Fibroblast of mammary gland (primary cell): ENCODE results near the gene AGO4.
"Not testable (repeated sequence)": the region's sequence is repeated elsewhere in the genome, so short reads cannot be mapped to it uniquely, and the experiment has no call there.

ENCODE experiments used
- DNase-seq: peaks from one replicate; pipeline ENCODE4 v3.0.0-alpha.2; 2010; ENCODE audit warnings: low read depth
- H3K4me3 ChIP-seq: 2 replicates; pipeline ENCODE4 v1.5.1; 2011; ENCODE audit warnings: low read depth, mild to moderate bottlenecking, low read length, moderate library complexity; ENCODE audit not compliant: control insufficient read depth
- CTCF ChIP-seq: conservative IDR thresholded peaks from 2 replicates; pipeline ENCODE4 v1.5.1; 2011; ENCODE audit warnings: low read depth, low read length, inconsistent platforms; ENCODE audit not compliant: control insufficient read depth, insufficient read depth

Gene AGO4

GRCh38 chr1:35773711-35774110 is 34.1 kb upstream of the AGO4 start:
- DNase-seq = no peak
- no peak overlapping the region for H3K4me3 ChIP-seq
- TF ChIP-seq CTCF = no peak

GRCh38 chr1:35776172-35776571 is 31.6 kb upstream of the AGO4 start:
- DNase-seq, H3K4me3 ChIP-seq: not testable (repeated sequence)

DNA sequence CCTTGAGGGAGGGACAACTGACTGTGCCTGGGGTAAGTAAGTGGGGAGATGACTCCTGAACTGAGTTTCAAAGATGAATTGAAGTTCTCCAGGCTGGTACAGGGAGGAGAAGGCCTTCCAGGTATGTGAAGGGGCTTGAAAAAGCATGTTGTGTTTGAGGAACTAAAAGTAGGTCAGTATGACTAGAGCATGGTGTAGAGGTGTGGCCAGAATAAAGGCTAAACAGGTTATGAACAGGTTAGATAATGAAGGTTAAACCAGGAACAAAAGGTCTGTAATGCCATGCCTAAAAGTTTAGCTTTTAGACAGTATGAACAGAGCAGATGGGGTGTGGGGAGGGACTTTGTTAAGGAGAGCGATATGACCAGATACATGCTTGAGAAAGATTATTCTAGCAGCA is 30.7 kb upstream of the AGO4 start:
- DNase-seq = no peak
- H3K4me3 ChIP-seq = no peak overlapping the region
- no peak for TF ChIP-seq CTCF

DNA sequence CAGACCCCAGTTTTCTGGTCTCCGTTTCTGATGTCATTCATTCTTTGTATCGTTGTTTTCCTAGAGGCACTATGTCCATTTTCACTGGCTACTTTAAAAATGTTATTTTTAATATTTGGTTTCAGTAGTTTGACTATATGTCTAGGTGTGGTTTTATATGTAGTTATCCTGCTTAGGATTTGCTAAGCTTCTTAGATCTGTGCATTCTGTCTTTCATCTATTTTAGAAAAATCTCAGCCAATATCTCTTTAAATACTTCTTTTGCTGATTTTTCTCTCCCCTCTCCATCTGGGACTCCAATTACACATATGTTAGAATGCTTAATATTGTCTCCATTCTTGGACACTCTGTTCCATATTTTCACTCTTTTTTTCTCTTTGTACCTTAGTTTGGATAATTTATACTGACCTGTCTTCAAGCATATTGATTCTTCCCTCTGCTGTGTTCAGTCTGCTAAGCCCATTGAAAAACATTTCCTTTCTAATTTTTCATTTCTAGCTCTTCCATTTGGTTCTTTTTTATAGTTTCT is 24.7 kb upstream of the AGO4 start:
- H3K4me3 ChIP-seq = no peak overlapping the region
- DNase-seq = no peak
- no peak for TF ChIP-seq CTCF

- H3K4me3 ChIP-seq, DNase-seq: not testable (repeated sequence)
These were observed 23.5 kb upstream of the AGO4 start for GRCh38 chr1:35784364-35784763.

GRCh38 chr1:35788139-35788538 is 19.7 kb upstream of the AGO4 start:
- DNase-seq = no peak
- H3K4me3 ChIP-seq = no peak overlapping the region
- TF ChIP-seq CTCF = no peak

DNA sequence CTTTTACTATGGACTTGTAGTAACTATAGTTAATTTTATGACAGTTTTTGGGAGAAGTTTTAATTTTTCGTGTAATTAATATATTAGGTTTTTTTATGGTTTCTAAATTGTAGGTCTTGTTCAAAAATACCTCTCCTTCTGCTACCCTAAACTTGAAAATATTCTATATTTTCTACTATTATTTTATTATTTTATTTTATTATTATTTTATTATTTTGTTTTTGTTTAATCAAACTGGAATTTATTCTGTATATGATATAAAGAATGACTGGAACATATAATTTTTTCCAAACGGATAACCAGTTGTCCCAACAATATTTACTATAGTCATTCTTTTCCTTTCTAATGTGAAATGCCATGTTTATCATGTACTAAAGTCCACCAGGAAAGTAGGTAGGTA is 17.1 kb upstream of the AGO4 start:
- DNase-seq = no peak
- H3K4me3 ChIP-seq = no peak overlapping the region
- no peak for TF ChIP-seq CTCF

GRCh38 chr1:35795295-35795694 is 12.5 kb upstream of the AGO4 start:
- DNase-seq = no peak

More at GRCh38 chr1:35795295-35795694, 12.5 kb upstream of the AGO4 start:
- no peak for TF ChIP-seq CTCF
- H3K4me3 ChIP-seq = no peak overlapping the region
